Heart left ventricle (tissue), 16 donors: ENCODE measurements around the gene RUBCNL. TPM values are rescaled to one million over a fixed set of nuclear protein-coding genes. Genes with fewer than 3 reads are reported as not detected.

Source experiments
- ATAC-seq, 4 donors: fragments of 200-7000 bp; cut with Tn5 transposase; one replicate each; pipeline ENCODE4 v1.9.1; 2020 to 2022; ENCODE audit warnings: moderate library complexity in 4 of 4, mild to moderate bottlenecking in 3 of 4, moderate number of reproducible peaks in 1 of 4
- DNase-seq, 5 donors: peaks; one replicate each; pipeline ENCODE4 v3.0.0-alpha.2; 2020
- H3K27ac ChIP-seq, 12 donors: fragments of 200-600 bp; sonication (generic) in 4 of 12; one replicate each; pipeline versions ENCODE4 v1.5.0 to v1.8.0; 2016 to 2022; ENCODE audit warnings: mild to moderate bottlenecking in 2 of 12
- H3K27me3 ChIP-seq, 9 donors: fragments of 200-600 bp; sonication (generic) in 2 of 9; one replicate each; pipeline versions ENCODE4 v1.5.1 to v1.8.0; 2016 to 2022; ENCODE audit warnings: mild to moderate bottlenecking in 3 of 9
- H3K36me3 ChIP-seq, 9 donors: fragments of 200-600 bp; sonication (generic) in 2 of 9; one replicate each; pipeline versions ENCODE4 v1.5.0 to v1.8.0; 2018 to 2022; ENCODE audit warnings: mild to moderate bottlenecking in 2 of 9
- H3K4me1 ChIP-seq, 12 donors: fragments of 200-600 bp; sonication (generic) in 4 of 12; one replicate each; pipeline versions ENCODE4 v1.5.0 to v1.8.0; 2016 to 2022; ENCODE audit warnings: mild to moderate bottlenecking in 3 of 12
- H3K4me3 ChIP-seq, 12 donors: fragments of 200-600 bp; sonication (generic) in 4 of 12; one replicate each; pipeline versions ENCODE4 v1.5.0 to v1.8.0; 2017 to 2022; ENCODE audit warnings: mild to moderate bottlenecking in 9 of 12, moderate library complexity in 4 of 12
- H3K9me3 ChIP-seq, 12 donors: fragments of 200-600 bp; sonication (generic) in 4 of 12; one replicate each; pipeline versions ENCODE4 v1.5.0 to v1.8.0; 2016 to 2022; ENCODE audit warnings: mild to moderate bottlenecking in 1 of 12
- CTCF ChIP-seq, 12 donors: fragments of 200-600 bp; sonication (generic) in 4 of 12; IDR thresholded peaks; one replicate each; pipeline versions ENCODE4 v1.5.0 to v1.8.0; 2018 to 2022; ENCODE audit warnings: antibody characterized with exemption in 12 of 12, mild to moderate bottlenecking in 5 of 12
- POLR2A ChIP-seq, 2 donors: fragments of 450-650 bp; IDR thresholded peaks; one replicate each; pipeline ENCODE4 v1.6.1; 2017; ENCODE audit warnings: antibody characterized with exemption in 2 of 2, mild to moderate bottlenecking in 2 of 2, moderate library complexity in 2 of 2
- WGBS, 4 donors: extraction: QIAGEN DNeasy Blood & Tissue Kit in 2 of 4; methylation state at CpG; one replicate each; pipeline versions ENCODE4 v1.1.5 to v1.1.7; 2013 to 2018; 5-methylcytosine and 5-hydroxymethylcytosine counted together
- intact Hi-C, 10 donors: fragments of 100-400 bp; cut with DNase I; formaldehyde crosslinking; loops; one replicate each; pipeline versions ENCODE4 v1.11.1 to v1.14.2; 2022
- polyA plus RNA-seq, 2 donors: library from polyadenylated mRNA; stranded (reverse); fragments of 200-250 nt; gene quantifications; one replicate each; pipeline ENCODE4 v1.2.3, GENCODE V29; 2013
- total RNA-seq, 9 donors: library from RNA; depleted of rRNA in 2 of 9; stranded (reverse); fragments of >200 nt in 2 of 9; fragmentation: NEBNext Ultra II Directional in 3 of 9; extraction: Animal tissue kit (Norgen Biotek cat#: 25700) in 3 of 9; gene quantifications; one replicate each; pipeline versions ENCODE4 v1.1.0 to v1.2.4, GENCODE V29; 2016 to 2023
- donor health status: ischemic (EF 13 %, LVEDD 7.1; RV severe dilation, severe dysfunction).
- donor health status: healthy with polysubstance abuse.
- donor health status: DM: no; HTN: yes; CAD: no.
- donor health status: DM: no; HTN: no; CAD: no.
- donor health status: ischemic (EF 25% LVEDD 6.9; RV normal size, moderate dysfunction).
- donor health status: ischemic (EF 25% LVEDD 5.7; RV mildly dilated, moderate dysfunction).
- donor health status: healthy.
- donor health status: DM: yes; HTN: yes; CAD: no.
- donor health status: ischemic (EF 35%, LVEDD 5.7; RV mildly dilated, moderate dysfunction).
- donor health status: nonischemic (EF 11% LVEDD 7.7; RV severe dilation, severe dysfunction).
- donor health status: DM: yes; HTN: yes; CAD: no.
- donor health status: PGD.
- donor health status: ischemic (EF 29% LVEDD 5.4; RV normal size, mild dysfunction).
- donor health status: nonischemic (EF 23%, LVEDD 6.1; RV moderate dilation, normal function).

RUBCNL gene
- total and polyA plus RNA-seq, 11 donors = 0.25 to 5.9 (median 0.44) TPM; not detected in 1

GRCh38 chr13:46313024-46313423 is 74.0 kb downstream of the RUBCNL start:
- peaks cover 0 to 17% (median 0%) of the 10 kb centered on the region in 12 donors for H3K4me1 ChIP-seq
- intact Hi-C loops = no loop called here
- H3K27ac ChIP-seq = peak overlapping the region in 1 of 12 donors; percentile 67
- H3K4me3 ChIP-seq = no peak overlapping the region
- no peak for DNase-seq
- ATAC-seq = no peak
- H3K27me3 ChIP-seq = no peaks in the 10 kb centered on the region
- H3K36me3 ChIP-seq = no peaks in the 10 kb centered on the region
- 58 to 64% (median 60%) methylated on average over 1 of the region's 1 CpG for WGBS, 4 donors
- TF ChIP-seq POLR2A (IDR thresholded peaks at IDR 0.05) (no peak), CTCF (IDR thresholded peaks at IDR 0.05) (no peak)
- H3K9me3 ChIP-seq = peaks cover 0 to 9% (median 0%) of the 10 kb centered on the region in 12 donors

- Histone ChIP-seq H3K36me3 (no peaks in the 10 kb centered on the region), H3K27me3 (no peaks in the 10 kb centered on the region), H3K27ac (no peak overlapping the region), H3K4me1 (peaks cover 0 to 17% (median 0%) of the 10 kb centered on the region in 12 donors), H3K4me3 (no peak overlapping the region), H3K9me3 (peaks cover 0 to 9% (median 0%) of the 10 kb centered on the region in 12 donors)
- no peak for ATAC-seq
- no peak for DNase-seq
- WGBS, 4 donors = 81 to 91% (median 90%) methylated on average over 2 of the region's 2 CpGs
- intact Hi-C loops = no loop called here
- TF ChIP-seq POLR2A (IDR thresholded peaks at IDR 0.05) = no peak
- no peak for TF ChIP-seq CTCF (IDR thresholded peaks at IDR 0.05)
These were observed 75.8 kb downstream of the RUBCNL start for GRCh38 chr13:46311217-46311616.

GRCh38 chr13:46310066-46310465 is 77.0 kb downstream of the RUBCNL start:
- TF ChIP-seq CTCF (IDR thresholded peaks at IDR 0.05) (no peak), POLR2A (IDR thresholded peaks at IDR 0.05) (no peak)
- H3K9me3 ChIP-seq = peaks cover 0 to 9% (median 0%) of the 10 kb centered on the region in 12 donors
- intact Hi-C loops = no loop called here
- H3K27me3 ChIP-seq = no peaks in the 10 kb centered on the region
- no peak for DNase-seq
- peaks cover 0 to 17% (median 0%) of the 10 kb centered on the region in 12 donors for H3K4me1 ChIP-seq
- 69 to 83% (median 77%) methylated on average over 1 of the region's 1 CpG for WGBS, 4 donors
- no peak overlapping the region for H3K27ac ChIP-seq
- no peak overlapping the region for H3K4me3 ChIP-seq
- no peak for ATAC-seq
- H3K36me3 ChIP-seq = no peaks in the 10 kb centered on the region

- WGBS, 4 donors = 79 to 95% (median 88%) methylated on average over 1 of the region's 1 CpG
- Histone ChIP-seq H3K27me3 (no peaks in the 10 kb centered on the region), H3K9me3 (peaks cover 0 to 16% (median 0%) of the 10 kb centered on the region in 12 donors), H3K27ac (no peak overlapping the region), H3K36me3 (no peaks in the 10 kb centered on the region), H3K4me1 (peaks cover 0 to 14% (median 0%) of the 10 kb centered on the region in 12 donors), H3K4me3 (no peak overlapping the region)
- no peak for DNase-seq
- no peak for ATAC-seq
- TF ChIP-seq POLR2A (IDR thresholded peaks at IDR 0.05) (no peak), CTCF (IDR thresholded peaks at IDR 0.05) (no peak)
- intact Hi-C loops = no loop called here
These were observed 79.5 kb downstream of the RUBCNL start for GRCh38 chr13:46307554-46307953.
